Measurements from ENCODE around the gene SIGLEC15.

DNA sequence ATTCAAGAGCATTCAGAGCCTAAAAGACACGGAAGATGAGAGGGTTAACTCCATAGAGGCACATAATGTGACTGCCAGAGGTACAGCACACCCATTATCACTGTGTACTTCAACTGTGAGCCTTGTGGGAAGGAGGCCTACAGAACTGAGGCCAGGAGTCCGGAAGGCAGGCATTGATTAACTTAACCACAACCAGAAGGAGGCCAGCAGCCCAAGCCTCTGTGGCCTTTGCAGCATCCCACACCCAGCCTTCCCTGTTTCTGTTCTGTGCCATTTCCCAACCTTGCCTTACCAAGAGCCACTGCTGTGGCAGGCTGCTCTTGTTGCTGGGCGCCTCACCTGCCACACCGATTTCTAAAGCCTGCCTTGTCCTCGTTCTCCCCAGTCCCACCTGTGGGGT is 27.2 kb downstream of the SIGLEC15 start:
- TF ChIP-seq, protein P1, sequence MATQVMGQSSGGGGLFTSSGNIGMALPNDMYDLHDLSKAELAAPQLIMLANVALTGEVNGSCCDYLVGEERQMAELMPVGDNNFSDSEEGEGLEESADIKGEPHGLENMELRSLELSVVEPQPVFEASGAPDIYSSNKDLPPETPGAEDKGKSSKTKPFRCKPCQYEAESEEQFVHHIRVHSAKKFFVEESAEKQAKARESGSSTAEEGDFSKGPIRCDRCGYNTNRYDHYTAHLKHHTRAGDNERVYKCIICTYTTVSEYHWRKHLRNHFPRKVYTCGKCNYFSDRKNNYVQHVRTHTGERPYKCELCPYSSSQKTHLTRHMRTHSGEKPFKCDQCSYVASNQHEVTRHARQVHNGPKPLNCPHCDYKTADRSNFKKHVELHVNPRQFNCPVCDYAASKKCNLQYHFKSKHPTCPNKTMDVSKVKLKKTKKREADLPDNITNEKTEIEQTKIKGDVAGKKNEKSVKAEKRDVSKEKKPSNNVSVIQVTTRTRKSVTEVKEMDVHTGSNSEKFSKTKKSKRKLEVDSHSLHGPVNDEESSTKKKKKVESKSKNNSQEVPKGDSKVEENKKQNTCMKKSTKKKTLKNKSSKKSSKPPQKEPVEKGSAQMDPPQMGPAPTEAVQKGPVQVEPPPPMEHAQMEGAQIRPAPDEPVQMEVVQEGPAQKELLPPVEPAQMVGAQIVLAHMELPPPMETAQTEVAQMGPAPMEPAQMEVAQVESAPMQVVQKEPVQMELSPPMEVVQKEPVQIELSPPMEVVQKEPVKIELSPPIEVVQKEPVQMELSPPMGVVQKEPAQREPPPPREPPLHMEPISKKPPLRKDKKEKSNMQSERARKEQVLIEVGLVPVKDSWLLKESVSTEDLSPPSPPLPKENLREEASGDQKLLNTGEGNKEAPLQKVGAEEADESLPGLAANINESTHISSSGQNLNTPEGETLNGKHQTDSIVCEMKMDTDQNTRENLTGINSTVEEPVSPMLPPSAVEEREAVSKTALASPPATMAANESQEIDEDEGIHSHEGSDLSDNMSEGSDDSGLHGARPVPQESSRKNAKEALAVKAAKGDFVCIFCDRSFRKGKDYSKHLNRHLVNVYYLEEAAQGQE (IDR thresholded peaks at IDR 0.05; ENCODE audit: low read depth, low read length): no peak
- no peak for TF ChIP-seq KDM1A (IDR thresholded peaks at IDR 0.05; ENCODE audit: borderline replicate concordance)
- no peak for TF ChIP-seq SP1 (IDR thresholded peaks at IDR 0.05; ENCODE audit: low read depth, low read length)
- TF ChIP-seq, protein P2, sequence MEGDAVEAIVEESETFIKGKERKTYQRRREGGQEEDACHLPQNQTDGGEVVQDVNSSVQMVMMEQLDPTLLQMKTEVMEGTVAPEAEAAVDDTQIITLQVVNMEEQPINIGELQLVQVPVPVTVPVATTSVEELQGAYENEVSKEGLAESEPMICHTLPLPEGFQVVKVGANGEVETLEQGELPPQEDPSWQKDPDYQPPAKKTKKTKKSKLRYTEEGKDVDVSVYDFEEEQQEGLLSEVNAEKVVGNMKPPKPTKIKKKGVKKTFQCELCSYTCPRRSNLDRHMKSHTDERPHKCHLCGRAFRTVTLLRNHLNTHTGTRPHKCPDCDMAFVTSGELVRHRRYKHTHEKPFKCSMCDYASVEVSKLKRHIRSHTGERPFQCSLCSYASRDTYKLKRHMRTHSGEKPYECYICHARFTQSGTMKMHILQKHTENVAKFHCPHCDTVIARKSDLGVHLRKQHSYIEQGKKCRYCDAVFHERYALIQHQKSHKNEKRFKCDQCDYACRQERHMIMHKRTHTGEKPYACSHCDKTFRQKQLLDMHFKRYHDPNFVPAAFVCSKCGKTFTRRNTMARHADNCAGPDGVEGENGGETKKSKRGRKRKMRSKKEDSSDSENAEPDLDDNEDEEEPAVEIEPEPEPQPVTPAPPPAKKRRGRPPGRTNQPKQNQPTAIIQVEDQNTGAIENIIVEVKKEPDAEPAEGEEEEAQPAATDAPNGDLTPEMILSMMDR (IDR thresholded peaks at IDR 0.05 in 2 of 3, conservative IDR thresholded peaks at IDR 0.05 in 1 of 3; ENCODE audit: control insufficient read depth in 2 of 3, extremely low read depth in 1 of 3, insufficient read depth in 1 of 3, low read depth in 3 of 3, low read length in 3 of 3): no peak
- no peak for TF ChIP-seq ATF7 (IDR thresholded peaks at IDR 0.05; ENCODE audit: low read depth)
- TF ChIP-seq SMC3 (IDR thresholded peaks at IDR 0.05; ENCODE audit: borderline replicate concordance, low read length): no peak

Measured in GM12878 (cell line).